HEK293T (cell line): Measurements from ENCODE around the gene KCNQ1.

Source experiments
- CTCF ChIA-PET: fragments of 350-600 bp; formaldehyde crosslinking; extraction: SDS; loops from one replicate; lab custom pipeline; 2021; ENCODE audit warnings: antibody characterized with exemption, inconsistent platforms; lab: Yijun Ruan, JAX
- POLR2A ChIA-PET: fragments of 350-600 bp; formaldehyde crosslinking; extraction: SDS; loops from one replicate; lab custom pipeline; 2020; ENCODE audit warnings: antibody characterized with exemption, inconsistent platforms; lab: Yijun Ruan, JAX
- DNase-seq: peaks from one replicate; pipeline ENCODE4 v3.0.0; 2012; ENCODE audit warnings: mixed read lengths; ENCODE audit errors: extremely low spot score
- ARNT ChIP-seq: fragments of 450-650 bp; IDR thresholded peaks from 2 replicates; pipeline ENCODE4 v1.6.1; 2017; ENCODE audit warnings: mild to moderate bottlenecking
- BHLHE40 ChIP-seq: fragments of 450-650 bp; IDR thresholded peaks from 2 replicates; pipeline ENCODE4 v1.6.1; 2016; ENCODE audit warnings: mild to moderate bottlenecking, moderate library complexity, borderline replicate concordance
- CTBP1 ChIP-seq: fragments of 450-650 bp; IDR thresholded peaks from 2 replicates; pipeline ENCODE4 v1.6.1; 2016; ENCODE audit warnings: borderline replicate concordance
- ELF4 ChIP-seq: fragments of 450-650 bp; IDR thresholded peaks from 2 replicates; pipeline ENCODE4 v1.6.1; 2017; ENCODE audit warnings: antibody characterized with exemption
- FOXA1 ChIP-seq: fragments of 450-650 bp; IDR thresholded peaks from 2 replicates; pipeline ENCODE4 v1.6.1; 2016; ENCODE audit warnings: mild to moderate bottlenecking
- FOXK2 ChIP-seq: fragments of 450-650 bp; IDR thresholded peaks from 2 replicates; pipeline ENCODE4 v1.6.1; 2016; ENCODE audit warnings: mild to moderate bottlenecking
- FOXM1 ChIP-seq: fragments of 450-650 bp; IDR thresholded peaks from 2 replicates; pipeline ENCODE4 v1.6.1; 2017; ENCODE audit warnings: mild to moderate bottlenecking, borderline replicate concordance
- HDGF ChIP-seq: fragments of 450-650 bp; IDR thresholded peaks from 2 replicates; pipeline ENCODE4 v1.6.1; 2017; ENCODE audit warnings: antibody characterized with exemption, borderline replicate concordance
- L3MBTL2 ChIP-seq: fragments of 450-650 bp; conservative IDR thresholded peaks from 2 replicates; pipeline ENCODE4 v1.6.1; 2016; ENCODE audit warnings: mild to moderate bottlenecking
- LEF1 ChIP-seq: fragments of 450-650 bp; IDR thresholded peaks from 2 replicates; pipeline ENCODE4 v1.6.1; 2017; ENCODE audit warnings: mild to moderate bottlenecking, borderline replicate concordance
- NFRKB ChIP-seq: fragments of 450-650 bp; IDR thresholded peaks from 2 replicates; pipeline ENCODE4 v1.6.1; 2016; ENCODE audit warnings: mild to moderate bottlenecking, moderate library complexity
- SP1 ChIP-seq: fragments of 450-650 bp; IDR thresholded peaks from 2 replicates; pipeline ENCODE4 v1.6.1; 2017
- SUZ12 ChIP-seq: fragments of 450-650 bp; IDR thresholded peaks from 2 replicates; pipeline ENCODE4 v1.6.1; 2016; ENCODE audit warnings: mild to moderate bottlenecking
- TARDBP ChIP-seq: fragments of 450-650 bp; IDR thresholded peaks from 2 replicates; pipeline ENCODE4 v1.6.1; 2016
- ZNF384 ChIP-seq: fragments of 450-650 bp; IDR thresholded peaks from 2 replicates; pipeline ENCODE4 v1.6.1; 2016
- TF ChIP-seq, protein P1 (sequence below): fragments of 450-650 bp; IDR thresholded peaks from 2 replicates; pipeline ENCODE4 v1.6.1; 2016

The KCNQ1 gene

DNA sequence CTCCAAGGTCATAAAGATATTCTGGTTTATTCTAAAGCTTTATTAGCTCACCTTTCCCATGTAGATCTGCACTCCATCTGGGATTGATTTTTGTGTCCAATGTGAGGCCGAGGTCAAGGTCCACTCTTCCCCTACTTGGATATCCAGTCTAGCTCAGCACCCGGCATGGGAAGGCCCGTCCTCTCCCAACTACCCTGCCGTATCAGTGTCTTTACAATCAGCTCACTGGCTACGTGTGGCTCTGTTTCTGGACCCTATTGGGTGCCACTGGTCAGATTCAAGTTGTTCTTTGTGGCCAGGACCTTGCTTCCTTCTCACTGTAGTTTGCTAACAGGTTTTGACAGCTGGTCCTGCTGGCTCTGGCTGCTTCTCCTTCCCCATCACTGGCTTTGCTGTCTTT lies 224.1 kb downstream of the KCNQ1 start:
- TF ChIP-seq CTBP1 (no peak), LEF1 (no peak), SUZ12 (no peak)
- ChIA-PET POLR2A (no interaction called here), CTCF (interaction anchor here (0.6 kb wide), 1 partner anchor 363 kb away, joined by 3 read pairs; no protein-coding TSS in a partner anchor)

DNA sequence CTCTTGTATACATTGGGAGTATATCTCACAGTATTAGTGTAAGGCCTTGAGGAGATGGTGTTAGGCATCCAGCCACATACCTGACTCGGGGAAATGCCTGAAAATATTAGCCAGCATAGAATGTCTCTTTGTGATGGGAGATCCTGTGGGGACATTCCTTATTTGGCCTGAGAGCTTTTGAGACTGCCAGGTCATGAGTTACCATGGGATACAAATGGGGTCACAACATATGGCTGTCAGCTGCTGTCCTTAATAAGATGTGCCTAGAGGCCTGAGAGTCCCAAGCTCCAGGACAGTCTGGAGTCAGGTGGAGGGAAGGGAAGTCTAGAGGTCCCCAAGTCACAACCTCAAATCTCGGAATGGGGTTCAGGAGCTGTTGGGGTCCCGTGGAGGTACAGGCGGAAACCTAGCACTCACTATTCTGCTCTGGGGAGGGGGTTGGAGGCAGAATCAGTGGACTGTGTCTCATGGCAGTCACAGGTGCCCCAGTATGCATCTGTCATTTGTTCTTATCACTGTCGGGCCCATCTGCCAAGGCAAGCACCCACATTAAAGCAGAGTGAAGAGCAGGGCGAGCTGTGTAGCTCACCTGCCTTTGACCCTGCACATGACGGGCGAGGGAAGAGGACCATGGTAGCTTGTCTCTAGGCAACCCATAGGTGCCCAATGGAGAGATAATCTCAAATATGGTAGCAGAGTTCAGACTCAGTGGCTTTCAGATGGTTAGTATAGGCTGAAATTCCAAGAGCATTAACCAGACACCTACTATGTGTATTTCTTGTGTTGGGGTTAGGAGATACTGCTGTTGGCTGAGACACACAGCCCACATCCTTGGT lies 225.0 kb downstream of the KCNQ1 start:
- TF ChIP-seq LEF1 (no peak), TARDBP (no peak), ELF4 (no peak), FOXK2 (no peak), ARNT (no peak), CTBP1 (no peak), ZNF384 (no peak), SUZ12 (no peak), FOXA1 (no peak), FOXM1 (no peak)
- TF ChIP-seq, protein P1, sequence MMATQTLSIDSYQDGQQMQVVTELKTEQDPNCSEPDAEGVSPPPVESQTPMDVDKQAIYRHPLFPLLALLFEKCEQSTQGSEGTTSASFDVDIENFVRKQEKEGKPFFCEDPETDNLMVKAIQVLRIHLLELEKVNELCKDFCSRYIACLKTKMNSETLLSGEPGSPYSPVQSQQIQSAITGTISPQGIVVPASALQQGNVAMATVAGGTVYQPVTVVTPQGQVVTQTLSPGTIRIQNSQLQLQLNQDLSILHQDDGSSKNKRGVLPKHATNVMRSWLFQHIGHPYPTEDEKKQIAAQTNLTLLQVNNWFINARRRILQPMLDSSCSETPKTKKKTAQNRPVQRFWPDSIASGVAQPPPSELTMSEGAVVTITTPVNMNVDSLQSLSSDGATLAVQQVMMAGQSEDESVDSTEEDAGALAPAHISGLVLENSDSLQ, result no peak
- ChIA-PET POLR2A (no interaction called here), CTCF (no interaction called here)
- DNase-seq, result no peak

More for the DNA sequence above, 224.1 kb downstream of the KCNQ1 start:
- DNase-seq, result no peak

DNA sequence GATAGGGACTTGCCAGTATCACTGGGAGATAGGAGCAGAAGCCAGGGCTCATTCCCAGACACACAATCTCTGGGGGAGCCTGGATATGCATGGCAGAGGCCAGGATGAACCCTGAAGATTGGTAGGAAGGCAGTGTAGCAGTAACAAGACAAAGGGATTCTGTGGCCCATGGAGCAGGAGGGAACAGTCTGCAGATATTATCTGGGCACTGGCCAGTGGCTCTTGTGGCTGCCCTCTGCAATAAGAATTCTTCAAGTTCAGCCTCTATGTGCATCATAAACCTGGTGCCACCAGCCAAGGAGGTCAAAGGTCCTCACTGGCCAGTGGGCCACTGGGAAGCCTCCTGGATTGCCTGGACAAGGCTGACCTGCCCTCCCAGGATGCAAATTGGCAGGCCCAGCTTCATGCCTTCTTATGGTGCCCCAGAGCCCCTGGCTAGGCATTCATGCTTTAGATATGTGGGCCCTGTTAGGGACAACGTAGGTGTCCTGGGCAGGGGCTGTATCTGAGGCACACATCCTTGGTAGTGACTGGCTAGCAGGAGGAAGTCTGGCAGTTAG lies 225.8 kb downstream of the KCNQ1 start:
- DNase-seq, result no peak
- TF ChIP-seq FOXM1 (no peak), CTBP1 (no peak), LEF1 (no peak), BHLHE40 (no peak), FOXK2 (no peak), SP1 (no peak), TARDBP (no peak), ARNT (no peak), SUZ12 (no peak), ELF4 (no peak), HDGF (no peak), L3MBTL2 (no peak), NFRKB (no peak)
- TF ChIP-seq, protein P1, result no peak
- ChIA-PET POLR2A (no interaction called here), CTCF (no interaction called here)

DNA sequence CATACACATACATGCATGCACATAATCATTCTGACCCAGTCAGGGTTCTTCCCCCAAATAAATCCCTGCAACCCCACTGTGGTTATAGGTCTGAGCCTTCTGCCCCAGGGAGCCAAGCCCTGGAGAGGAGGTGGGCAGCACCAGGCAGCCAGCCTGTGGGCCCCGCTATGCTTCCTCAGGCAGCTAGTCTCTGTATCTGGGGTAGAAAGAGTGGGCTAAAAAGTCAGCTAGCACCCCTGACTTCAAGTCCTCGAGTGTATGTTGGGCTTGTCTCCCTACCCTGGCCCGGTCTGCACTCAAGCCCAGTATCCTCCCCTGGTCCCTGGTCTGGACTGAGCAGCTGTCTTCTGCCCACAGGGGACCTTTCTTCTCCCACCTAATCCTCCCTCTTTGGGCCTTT lies 226.9 kb downstream of the KCNQ1 start:
- ChIA-PET CTCF (no interaction called here), POLR2A (no interaction called here)
- no peak for DNase-seq
- TF ChIP-seq TARDBP, result no peak
- no peak for TF ChIP-seq LEF1
- no peak for TF ChIP-seq SUZ12
- no peak for TF ChIP-seq HDGF
- no peak for TF ChIP-seq ZNF384
- TF ChIP-seq SP1, result no peak
- no peak for TF ChIP-seq CTBP1

DNA sequence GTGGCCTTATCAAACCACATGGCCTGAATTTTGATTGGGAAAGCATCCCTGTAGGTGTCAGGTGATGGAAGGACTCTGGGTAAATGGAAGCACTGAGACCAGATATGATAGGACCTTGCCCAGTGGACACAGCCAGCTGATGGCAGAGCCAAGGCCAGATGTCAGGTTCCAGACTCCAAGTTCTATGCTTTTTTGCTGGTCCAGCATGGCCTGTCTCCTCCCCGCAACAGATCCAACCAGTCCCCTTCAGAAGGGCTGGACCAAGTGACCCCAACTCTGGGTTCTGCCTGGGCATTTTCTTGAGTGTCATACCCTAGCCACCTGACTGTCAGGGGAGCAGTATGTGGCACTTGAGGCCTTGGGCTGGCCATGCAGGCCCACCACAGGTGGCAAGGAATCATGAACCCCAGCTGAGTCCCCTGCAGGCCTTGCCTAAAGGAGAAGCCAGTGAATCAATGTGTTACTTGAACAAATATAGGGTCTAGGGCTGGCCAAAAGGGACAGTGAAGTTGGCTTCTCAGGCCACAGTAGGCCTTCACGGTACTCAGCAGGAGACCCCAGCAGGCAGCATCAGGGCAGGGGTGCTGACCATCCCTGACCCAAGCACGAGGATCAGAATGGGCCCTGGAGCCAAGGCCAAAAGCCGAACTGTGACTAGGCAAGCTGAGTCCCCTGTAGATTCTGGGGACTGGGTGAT lies 227.9 kb downstream of the KCNQ1 start:
- no peak for DNase-seq
- ChIA-PET POLR2A (no interaction called here), CTCF (no interaction called here)
- TF ChIP-seq ZNF384 (no peak), BHLHE40 (no peak), CTBP1 (no peak), SUZ12 (no peak)

DNA sequence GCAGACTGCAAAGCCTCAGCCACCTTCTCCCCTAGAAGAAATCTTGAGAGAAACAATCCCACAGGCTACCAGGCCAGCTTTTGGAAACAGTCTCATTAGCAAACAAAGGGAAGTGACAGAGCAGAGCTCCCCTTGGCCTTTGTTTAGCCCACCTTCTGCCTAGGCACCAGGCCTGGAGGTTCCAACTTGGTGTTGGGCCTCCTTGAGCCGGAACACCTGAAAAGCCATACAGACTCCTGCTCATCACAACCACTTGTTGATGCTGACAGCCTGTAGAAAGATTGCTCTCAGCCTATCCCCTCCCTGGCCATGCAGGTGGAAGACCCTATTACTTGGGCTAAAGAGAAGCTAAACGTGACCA lies 228.4 kb downstream of the KCNQ1 start:
- DNase-seq, result no peak
- ChIA-PET CTCF (no interaction called here), POLR2A (no interaction called here)
- no peak for TF ChIP-seq TARDBP
- no peak for TF ChIP-seq SUZ12
- TF ChIP-seq L3MBTL2, result no peak
- TF ChIP-seq BHLHE40, result no peak
- TF ChIP-seq, protein P1, result no peak
- no peak for TF ChIP-seq ELF4
- no peak for TF ChIP-seq ARNT
- TF ChIP-seq ZNF384, result no peak
- no peak for TF ChIP-seq FOXM1
- no peak for TF ChIP-seq HDGF
